ENCODE data around the gene PDCD11. TPM values are rescaled to one million over a fixed set of nuclear protein-coding genes. Genes with fewer than 3 reads are reported as not detected.

The PDCD11 gene
- total and polyA plus RNA-seq, 2 experiments from 2014 or later = 14.8 to 15.5 TPM

DNA sequence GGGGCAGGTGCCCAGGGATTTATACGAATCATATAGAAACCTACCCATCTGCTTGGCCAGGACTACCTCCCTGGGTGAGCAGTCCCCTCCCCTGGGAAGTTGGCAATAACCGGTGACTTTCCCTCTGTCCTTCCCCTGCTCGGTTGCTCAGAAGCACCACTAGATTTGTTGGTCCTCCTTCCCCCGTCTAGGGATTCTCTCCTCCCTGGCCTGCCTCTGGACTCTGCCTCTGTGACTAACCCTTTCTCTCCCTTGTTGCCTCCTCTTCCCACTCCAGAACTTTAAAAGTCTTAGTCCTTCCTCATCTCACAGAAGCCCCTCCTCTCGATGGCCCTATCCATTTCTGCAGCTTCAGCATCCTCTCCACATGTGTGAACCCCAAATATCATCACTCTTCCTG is 72.8 kb downstream of the PDCD11 start:
- H3K27ac ChIP-seq = no peak overlapping the region

DNA sequence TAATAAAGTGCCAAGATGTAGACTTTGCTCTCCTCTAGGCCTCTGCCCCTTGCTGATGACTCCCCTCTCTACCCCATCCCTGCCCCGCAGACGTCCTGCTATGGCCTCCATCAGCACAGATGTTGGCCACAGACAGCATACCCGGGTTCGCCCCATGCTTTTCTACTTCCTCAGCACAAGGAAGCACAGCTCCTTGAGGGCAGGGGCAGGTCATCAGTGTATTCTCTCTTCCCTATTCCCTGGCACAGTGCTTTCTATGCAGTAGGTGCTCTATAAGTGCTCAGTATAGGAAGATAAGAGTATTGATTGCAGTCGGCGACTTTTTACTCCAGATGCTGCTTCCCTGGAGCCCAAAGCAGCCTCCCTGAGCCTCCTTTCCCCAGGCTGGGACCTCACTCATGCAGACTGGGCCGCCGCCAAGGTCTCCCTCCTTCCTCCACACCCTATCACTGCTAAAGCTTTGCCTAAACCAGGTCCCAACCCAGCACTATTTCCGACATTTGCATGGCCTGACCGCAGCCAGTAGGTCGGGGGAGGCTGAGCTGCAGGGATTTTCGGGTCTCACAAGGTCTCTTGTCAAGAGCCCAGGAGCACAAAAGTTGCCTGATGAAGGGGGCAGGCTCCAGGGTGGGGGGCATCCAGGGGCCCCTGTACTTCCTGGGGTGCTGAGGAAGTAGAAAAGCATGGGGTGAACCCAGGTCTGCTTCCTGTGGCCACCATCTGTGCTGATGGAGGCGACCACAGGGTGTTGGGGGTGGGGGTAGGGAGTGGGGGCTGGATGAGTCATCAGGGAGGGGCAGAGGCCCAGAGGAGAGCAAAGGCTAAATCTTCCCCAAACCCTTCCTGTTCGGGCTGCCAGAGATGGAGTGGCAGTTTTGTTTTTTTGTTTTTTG is 74.6 kb downstream of the PDCD11 start:
- Histone ChIP-seq H3K4me2 (no peak overlapping the region), H3K9me3 (ENCODE audit: low read depth) (no peaks in the 10 kb centered on the region), H3K27me3 (no peaks in the 10 kb centered on the region), H3K4me3 (no peak overlapping the region), H3K36me3 (replicated peaks; ENCODE audit: insufficient read depth, low read depth) (no peaks in the 10 kb centered on the region), H2AFZ (no peak overlapping the region), H3K79me2 (no peaks in the 10 kb centered on the region), H3K4me1 (ENCODE audit: insufficient read depth) (no peaks in the 10 kb centered on the region), H3K27ac (no peak overlapping the region), H4K20me1 (ENCODE audit: insufficient read depth, poor library complexity, severe bottlenecking) (no peaks in the 10 kb centered on the region), H3K9me2 (replicated peaks; ENCODE audit: insufficient read depth) (no peaks in the 10 kb centered on the region)
- DNase-seq (ENCODE audit: low spot score) = no peak
- TF ChIP-seq, protein P1, sequence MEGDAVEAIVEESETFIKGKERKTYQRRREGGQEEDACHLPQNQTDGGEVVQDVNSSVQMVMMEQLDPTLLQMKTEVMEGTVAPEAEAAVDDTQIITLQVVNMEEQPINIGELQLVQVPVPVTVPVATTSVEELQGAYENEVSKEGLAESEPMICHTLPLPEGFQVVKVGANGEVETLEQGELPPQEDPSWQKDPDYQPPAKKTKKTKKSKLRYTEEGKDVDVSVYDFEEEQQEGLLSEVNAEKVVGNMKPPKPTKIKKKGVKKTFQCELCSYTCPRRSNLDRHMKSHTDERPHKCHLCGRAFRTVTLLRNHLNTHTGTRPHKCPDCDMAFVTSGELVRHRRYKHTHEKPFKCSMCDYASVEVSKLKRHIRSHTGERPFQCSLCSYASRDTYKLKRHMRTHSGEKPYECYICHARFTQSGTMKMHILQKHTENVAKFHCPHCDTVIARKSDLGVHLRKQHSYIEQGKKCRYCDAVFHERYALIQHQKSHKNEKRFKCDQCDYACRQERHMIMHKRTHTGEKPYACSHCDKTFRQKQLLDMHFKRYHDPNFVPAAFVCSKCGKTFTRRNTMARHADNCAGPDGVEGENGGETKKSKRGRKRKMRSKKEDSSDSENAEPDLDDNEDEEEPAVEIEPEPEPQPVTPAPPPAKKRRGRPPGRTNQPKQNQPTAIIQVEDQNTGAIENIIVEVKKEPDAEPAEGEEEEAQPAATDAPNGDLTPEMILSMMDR (IDR thresholded peaks at IDR 0.05; ENCODE audit: poor library complexity) = no peak
- TF ChIP-seq EZH2phosphoT487 (IDR thresholded peaks at IDR 0.05; ENCODE audit: low read depth, severe bottlenecking, unreplicated experiment) = no peak
- no peak for TF ChIP-seq EZH2 (IDR thresholded peaks at IDR 0.05; ENCODE audit: borderline replicate concordance)
- WGBS (ENCODE audit: low lambda C conversion rate, missing lambda C conversion rate) = 77% methylated on average over 14 of the region's 14 CpGs

More for the DNA sequence above, 72.8 kb downstream of the PDCD11 start:
- no peak overlapping the region for H3K4me3 ChIP-seq
- H4K20me1 ChIP-seq (ENCODE audit: insufficient read depth, poor library complexity, severe bottlenecking) = no peaks in the 10 kb centered on the region
- no peaks in the 10 kb centered on the region for H3K9me3 ChIP-seq (ENCODE audit: low read depth)
- H3K79me2 ChIP-seq = no peaks in the 10 kb centered on the region
- no peaks in the 10 kb centered on the region for H3K36me3 ChIP-seq (replicated peaks; ENCODE audit: insufficient read depth, low read depth)
- no peak for TF ChIP-seq EZH2phosphoT487 (IDR thresholded peaks at IDR 0.05; ENCODE audit: low read depth, severe bottlenecking, unreplicated experiment)
- TF ChIP-seq, protein P1 (IDR thresholded peaks at IDR 0.05; ENCODE audit: poor library complexity) = no peak
- no peak overlapping the region for H2AFZ ChIP-seq
- H3K27me3 ChIP-seq = no peaks in the 10 kb centered on the region
- H3K4me1 ChIP-seq (ENCODE audit: insufficient read depth) = no peaks in the 10 kb centered on the region
- WGBS (ENCODE audit: low lambda C conversion rate, missing lambda C conversion rate) = 81% methylated on average over 5 of the region's 5 CpGs
- H3K9me2 ChIP-seq (replicated peaks; ENCODE audit: insufficient read depth) = no peaks in the 10 kb centered on the region
- no peak overlapping the region for H3K4me2 ChIP-seq
- no peak for DNase-seq (ENCODE audit: low spot score)

DNA sequence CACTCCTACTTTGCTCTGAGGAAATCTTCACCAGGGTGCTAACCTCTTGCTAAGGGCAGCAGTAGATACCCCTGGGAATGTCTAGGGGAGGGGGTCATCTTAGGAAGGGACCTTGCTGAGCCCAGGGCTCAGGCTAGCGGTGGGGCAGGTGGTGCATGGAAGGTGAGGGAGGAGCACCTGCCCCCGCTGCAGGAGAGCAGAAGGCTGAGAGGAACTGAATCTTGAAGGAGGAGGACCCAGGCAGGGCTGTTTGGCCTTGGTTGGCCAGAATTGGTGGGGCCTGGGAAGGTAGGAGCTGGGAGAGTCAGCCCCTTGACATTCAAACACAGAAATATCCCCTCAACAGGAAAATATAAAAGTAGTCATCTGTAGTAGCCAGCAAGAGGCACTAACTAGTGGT is 75.6 kb downstream of the PDCD11 start:
- H3K4me2 ChIP-seq = no peak overlapping the region
- no peaks in the 10 kb centered on the region for H3K9me2 ChIP-seq (replicated peaks; ENCODE audit: insufficient read depth)
- no peak overlapping the region for H3K27ac ChIP-seq
- H3K4me1 ChIP-seq (ENCODE audit: insufficient read depth) = no peaks in the 10 kb centered on the region
- no peak overlapping the region for H2AFZ ChIP-seq
- 94% methylated on average over 2 of the region's 2 CpGs for WGBS (ENCODE audit: low lambda C conversion rate, missing lambda C conversion rate)
- no peaks in the 10 kb centered on the region for H3K36me3 ChIP-seq (replicated peaks; ENCODE audit: insufficient read depth, low read depth)
- H3K27me3 ChIP-seq = no peaks in the 10 kb centered on the region
- no peaks in the 10 kb centered on the region for H3K9me3 ChIP-seq (ENCODE audit: low read depth)
- DNase-seq (ENCODE audit: low spot score) = no peak
- H3K79me2 ChIP-seq = no peaks in the 10 kb centered on the region
- no peak overlapping the region for H3K4me3 ChIP-seq
- TF ChIP-seq, protein P1 (IDR thresholded peaks at IDR 0.05; ENCODE audit: poor library complexity) = no peak
- no peak for TF ChIP-seq EZH2phosphoT487 (IDR thresholded peaks at IDR 0.05; ENCODE audit: low read depth, severe bottlenecking, unreplicated experiment)
- no peak for TF ChIP-seq EZH2 (IDR thresholded peaks at IDR 0.05; ENCODE audit: borderline replicate concordance)
- H4K20me1 ChIP-seq (ENCODE audit: insufficient read depth, poor library complexity, severe bottlenecking) = no peaks in the 10 kb centered on the region
